Activated CD8-positive, alpha-beta T cell treated with anti-CD3 and anti-CD28 coated beads for 36 hours (primary cell): ENCODE results near the gene FCHSD2. TPM values are rescaled to one million over a fixed set of nuclear protein-coding genes. Genes with fewer than 3 reads are reported as not detected.
"Not testable (repeated sequence)": the region's sequence is repeated elsewhere in the genome, so short reads cannot be mapped to it uniquely, and the experiment has no call there.

Experiments
- ATAC-seq: fragments of 200-7000 bp; cut with Tn5 transposase; one replicate; pipeline ENCODE4 v1.10.0; 2021; ENCODE audit warnings: mild to moderate bottlenecking, moderate library complexity
- CTCF ChIA-PET: fragments of 350-600 bp; sonication (Branson Sonifier 250); formaldehyde crosslinking; loops from one replicate; lab custom pipeline; 2021; ENCODE audit warnings: antibody characterized with exemption; lab: Charles Lee
- POLR2A ChIA-PET: fragments of 350-600 bp; sonication (Branson Sonifier 250); formaldehyde crosslinking; loops from one replicate; lab custom pipeline; 2021; ENCODE audit warnings: antibody characterized with exemption; lab: Charles Lee
- DNase-seq: peaks from one replicate; pipeline ENCODE4 v3.0.0-alpha.2; 2020
- H3K27ac Mint-ChIP-seq: one replicate; pipeline ENCODE4 v1.8.0; 2021; ENCODE audit warnings: mild to moderate bottlenecking, mixed read lengths
- H3K27me3 Mint-ChIP-seq: one replicate; pipeline ENCODE4 v1.8.0; 2021; ENCODE audit warnings: mixed read lengths
- H3K36me3 Mint-ChIP-seq: one replicate; pipeline ENCODE4 v1.8.0; 2021; ENCODE audit warnings: low read depth, mixed read lengths
- H3K4me1 Mint-ChIP-seq: one replicate; pipeline ENCODE4 v1.8.0; 2021; ENCODE audit warnings: low read depth, mixed read lengths
- H3K4me3 Mint-ChIP-seq: one replicate; pipeline ENCODE4 v1.8.0; 2021; ENCODE audit warnings: mild to moderate bottlenecking, moderate library complexity, mixed read lengths
- H3K9me3 Mint-ChIP-seq: one replicate; pipeline ENCODE4 v1.8.0; 2021; ENCODE audit warnings: mixed read lengths
- CTCF ChIP-seq: fragments of 200-600 bp; IDR thresholded peaks from one replicate; pipeline ENCODE4 v1.8.0; 2022; ENCODE audit warnings: antibody characterized with exemption, mild to moderate bottlenecking
- intact Hi-C: fragments of 100-400 bp; cut with micrococcal nuclease; formaldehyde crosslinking; loops from one replicate; pipeline ENCODE4 v1.10.0; 2022
- total RNA-seq, 2 experiments: library from RNA; stranded (reverse); gene quantifications; one replicate each; pipeline ENCODE4 v1.2.3, GENCODE V29; 2021

Gene FCHSD2
- total RNA-seq, 2 experiments from 2014 or later: 23.6 to 24.8 TPM

GRCh38 chr11:72863916-72864315 is 278.2 kb downstream of the FCHSD2 start:
- TF ChIP-seq CTCF: no peak
- CTCF ChIA-PET: interaction anchor here (1.1 kb wide), 1 partner anchor 33 kb away, joined by 4 read pairs; no protein-coding TSS in a partner anchor
- no peak for ATAC-seq

GRCh38 chr11:72863091-72863490 is 279.0 kb downstream of the FCHSD2 start:
- intact Hi-C loops: no loop called here
- ChIA-PET CTCF (interaction anchor here (1.9 kb wide), 1 partner anchor 444 kb away, joined by 4 read pairs; no protein-coding TSS in a partner anchor), POLR2A (interaction anchor here (0.6 kb wide), 1 partner anchor 49 kb away, joined by 3 read pairs; no protein-coding TSS in a partner anchor)
- H3K27me3 Mint-ChIP-seq: no peaks in the 10 kb centered on the region
- H3K27ac Mint-ChIP-seq: no peak overlapping the region
- no peak for TF ChIP-seq CTCF
- no peak overlapping the region for H3K4me3 Mint-ChIP-seq
- no peak for ATAC-seq
- H3K36me3 Mint-ChIP-seq: peaks cover 5% of the 10 kb centered on the region
- DNase-seq: no peak
- H3K4me1 Mint-ChIP-seq: peaks cover 4% of the 10 kb centered on the region
- H3K9me3 Mint-ChIP-seq: no peaks in the 10 kb centered on the region

More at GRCh38 chr11:72863916-72864315, 278.2 kb downstream of the FCHSD2 start:
- POLR2A ChIA-PET: no interaction called here
- Mint-ChIP-seq H3K27me3 (no peaks in the 10 kb centered on the region), H3K36me3 (peaks cover 4% of the 10 kb centered on the region), H3K27ac (no peak overlapping the region), H3K4me1 (peaks cover 4% of the 10 kb centered on the region), H3K9me3 (no peaks in the 10 kb centered on the region), H3K4me3 (no peak overlapping the region)
- DNase-seq: no peak
- intact Hi-C loops: no loop called here

GRCh38 chr11:72860592-72860991 is 281.5 kb downstream of the FCHSD2 start:
- CTCF ChIA-PET: interaction anchor here (0.8 to 4.5 kb wide), 4 partner anchors 16 to 491 kb away, joined by 3 to 15 read pairs (median 3); partner anchors contain the start of gene ARHGEF17
- H3K9me3 Mint-ChIP-seq: no peaks in the 10 kb centered on the region
- H3K4me1 Mint-ChIP-seq: peaks cover 4% of the 10 kb centered on the region
- POLR2A ChIA-PET: no interaction called here
- H3K27ac Mint-ChIP-seq: no peak overlapping the region
- TF ChIP-seq CTCF: no peak
- ATAC-seq: no peak
- H3K27me3 Mint-ChIP-seq: no peaks in the 10 kb centered on the region
- H3K4me3 Mint-ChIP-seq: no peak overlapping the region
- H3K36me3 Mint-ChIP-seq: peaks cover 5% of the 10 kb centered on the region
- intact Hi-C loops: no loop called here
- DNase-seq: no peak

GRCh38 chr11:72860010-72860409 is 282.1 kb downstream of the FCHSD2 start:
- ATAC-seq (no peak), DNase-seq (no peak)
- Mint-ChIP-seq H3K9me3 (no peaks in the 10 kb centered on the region), H3K27ac (no peak overlapping the region), H3K4me1 (no peaks in the 10 kb centered on the region), H3K4me3 (no peak overlapping the region), H3K36me3 (peaks cover 5% of the 10 kb centered on the region), H3K27me3 (no peaks in the 10 kb centered on the region)
- no peak for TF ChIP-seq CTCF
- intact Hi-C loops: no loop called here
- POLR2A ChIA-PET: no interaction called here
- CTCF ChIA-PET: interaction anchor here (0.8 to 4.5 kb wide), 4 partner anchors 15 to 491 kb away, joined by 3 to 15 read pairs (median 3); partner anchors contain the start of gene ARHGEF17

GRCh38 chr11:72859126-72859525 is 283.0 kb downstream of the FCHSD2 start:
- ATAC-seq (no peak), DNase-seq (no peak)
- intact Hi-C loops: no loop called here
- H3K4me3 Mint-ChIP-seq: no peak overlapping the region
- no peak for TF ChIP-seq CTCF
- no peak overlapping the region for H3K27ac Mint-ChIP-seq
- peaks cover 5% of the 10 kb centered on the region for H3K36me3 Mint-ChIP-seq
- CTCF ChIA-PET: interaction anchor here (1.6 to 4.5 kb wide), 2 partner anchors 14 to 319 kb away, joined by 3 to 15 read pairs; no protein-coding TSS in a partner anchor
- H3K4me1 Mint-ChIP-seq: no peaks in the 10 kb centered on the region
- POLR2A ChIA-PET: no interaction called here
- no peaks in the 10 kb centered on the region for H3K9me3 Mint-ChIP-seq
- H3K27me3 Mint-ChIP-seq: no peaks in the 10 kb centered on the region

GRCh38 chr11:72858267-72858666 is 283.9 kb downstream of the FCHSD2 start:
- POLR2A ChIA-PET, H3K27me3 Mint-ChIP-seq, H3K36me3 Mint-ChIP-seq, H3K4me3 Mint-ChIP-seq, DNase-seq, ATAC-seq, H3K27ac Mint-ChIP-seq, intact Hi-C loops, H3K4me1 Mint-ChIP-seq, H3K9me3 Mint-ChIP-seq: not testable (repeated sequence)
- CTCF ChIA-PET: interaction anchor here (1.5 to 4.5 kb wide), 2 partner anchors 10 to 320 kb away, joined by 4 to 15 read pairs; no protein-coding TSS in a partner anchor
